GM18951 (cell line): ENCODE data around the gene GTF2F2.

ENCODE experiments used
- POLR2A ChIP-seq: IDR thresholded peaks from 4 replicates; pipeline ENCODE4 v1.6.1; 2011; ENCODE audit warnings: mild to moderate bottlenecking; ENCODE audit not compliant: insufficient read length, insufficient read depth; ENCODE audit errors: extremely low read depth
- in situ Hi-C: fragments of 300-500 bp; cut with MboI; formaldehyde crosslinking; loops from one replicate; pipeline ENCODE4 v1.12.0; 2022; ENCODE audit warnings: low sequenced_read_pairs, mixed read lengths, inconsistent platforms; ENCODE audit not compliant: unreplicated experiment

Gene GTF2F2

GRCh38 chr13:45137526-45137925, 17.2 kb downstream of the GTF2F2 start:
- no peak for TF ChIP-seq POLR2A
- in situ Hi-C loops: no loop called here

- no peak for TF ChIP-seq POLR2A
- in situ Hi-C loops: no loop called here
Observed at GRCh38 chr13:45138282-45138681, 18.0 kb downstream of the GTF2F2 start.

GRCh38 chr13:45141369-45141768, 21.1 kb downstream of the GTF2F2 start:
- in situ Hi-C loops: no loop called here
- TF ChIP-seq POLR2A: no peak

GRCh38 chr13:45142440-45143345, 22.4 kb downstream of the GTF2F2 start:
- in situ Hi-C loops: no loop called here
- TF ChIP-seq POLR2A: no peak

GRCh38 chr13:45143346-45143751, 23.0 kb downstream of the GTF2F2 start:
- no peak for TF ChIP-seq POLR2A
- in situ Hi-C loops: no loop called here

- no peak for TF ChIP-seq POLR2A
- in situ Hi-C loops: no loop called here
Observed at GRCh38 chr13:45149964-45150363, 29.7 kb downstream of the GTF2F2 start.

GRCh38 chr13:45156565-45157361, 36.5 kb downstream of the GTF2F2 start:
- in situ Hi-C loops: no loop called here
- TF ChIP-seq POLR2A: no peak

GRCh38 chr13:45162194-45162593, 41.9 kb downstream of the GTF2F2 start:
- in situ Hi-C loops: no loop called here
- TF ChIP-seq POLR2A: no peak

- in situ Hi-C loops: no loop called here
- TF ChIP-seq POLR2A: no peak
Observed at GRCh38 chr13:45162821-45163220, 42.5 kb downstream of the GTF2F2 start.

GRCh38 chr13:45166858-45167257, 46.5 kb downstream of the GTF2F2 start:
- TF ChIP-seq POLR2A: no peak
- in situ Hi-C loops: no loop called here

GRCh38 chr13:45167611-45168554, 47.6 kb downstream of the GTF2F2 start:
- in situ Hi-C loops: no loop called here
- TF ChIP-seq POLR2A: no peak

GRCh38 chr13:45168555-45168930, 48.2 kb downstream of the GTF2F2 start:
- TF ChIP-seq POLR2A: no peak
- in situ Hi-C loops: no loop called here

- no peak for TF ChIP-seq POLR2A
- in situ Hi-C loops: no loop called here
Observed at GRCh38 chr13:45174478-45174877, 54.2 kb downstream of the GTF2F2 start.
